GM21367 (cell line): Measurements from ENCODE around the gene COX4I2.
"Not testable (repeated sequence)": the region's sequence is repeated elsewhere in the genome, so short reads cannot be mapped to it uniquely, and the experiment has no call there.

ENCODE experiments used
- ATAC-seq: cut with Tn5 transposase; IDR thresholded peaks from one replicate; pipeline ENCODE4 v1.9.1; 2021; ENCODE audit not compliant: unreplicated experiment

The COX4I2 gene

GRCh38 chr20:31607640-31608250 is 30.0 kb upstream of the COX4I2 start:
- ATAC-seq, result no peak

- no peak for ATAC-seq
Measured at GRCh38 chr20:31608251-31608945, 29.3 kb upstream of the COX4I2 start.

- not testable (repeated sequence) for ATAC-seq
Measured at GRCh38 chr20:31612271-31612640, 25.5 kb upstream of the COX4I2 start.

- ATAC-seq, result no peak
Measured at GRCh38 chr20:31615416-31615815, 22.3 kb upstream of the COX4I2 start.

GRCh38 chr20:31617432-31618104 is 20.1 kb upstream of the COX4I2 start:
- no peak for ATAC-seq

- no peak for ATAC-seq
Measured at GRCh38 chr20:31620246-31620645, 17.5 kb upstream of the COX4I2 start.

GRCh38 chr20:31623123-31623505 is 14.6 kb upstream of the COX4I2 start:
- not testable (repeated sequence) for ATAC-seq

- not testable (repeated sequence) for ATAC-seq
Measured at GRCh38 chr20:31626534-31626933, 11.2 kb upstream of the COX4I2 start.

GRCh38 chr20:31628057-31628456 is 9.7 kb upstream of the COX4I2 start:
- not testable (repeated sequence) for ATAC-seq

- no peak for ATAC-seq
Measured at GRCh38 chr20:31630187-31630790, 7.4 kb upstream of the COX4I2 start.

- no peak for ATAC-seq
Measured at GRCh38 chr20:31632548-31633338, 5.0 kb upstream of the COX4I2 start.

GRCh38 chr20:31633339-31633914 is 4.3 kb upstream of the COX4I2 start:
- ATAC-seq, result no peak

- ATAC-seq, result no peak
Measured at GRCh38 chr20:31638317-31638716, 605 bp downstream of the COX4I2 start.

- ATAC-seq, result no peak
Measured at GRCh38 chr20:31638816-31639215, 1.1 kb downstream of the COX4I2 start.

GRCh38 chr20:31640259-31640658 is 2.5 kb downstream of the COX4I2 start:
- no peak for ATAC-seq

GRCh38 chr20:31641391-31641790 is 3.7 kb downstream of the COX4I2 start:
- ATAC-seq, result no peak

- ATAC-seq, result no peak
Measured at GRCh38 chr20:31642837-31643236, 5.1 kb downstream of the COX4I2 start.

GRCh38 chr20:31643522-31643921 is 5.8 kb downstream of the COX4I2 start:
- ATAC-seq, result no peak

GRCh38 chr20:31644701-31645100 is 7.0 kb downstream of the COX4I2 start:
- ATAC-seq, result no peak

GRCh38 chr20:31648104-31648503 is 10.4 kb downstream of the COX4I2 start:
- not testable (repeated sequence) for ATAC-seq

GRCh38 chr20:31652917-31653396 is 15.2 kb downstream of the COX4I2 start:
- no peak for ATAC-seq
